AML-193 (cell line): Measurements from ENCODE around the gene MCUR1.
A peak's percentile ranks its signal among the peaks of the same experiment; 100 is the strongest.
"Not testable (repeated sequence)": the region's sequence is repeated elsewhere in the genome, so short reads cannot be mapped to it uniquely, and the experiment has no call there.

Source experiments
- DNase-seq, 2 experiments: peaks; one replicate each; lab custom pipeline; 2025; lab: John Stamatoyannopoulos, UW

Gene MCUR1

GRCh38 chr6:13814176-13814937, at the start of gene MCUR1:
MCUR1 (minus strand) TSS chr6:13814557; CDS start chr6:13814429, 128 bp downstream.
- peak; percentile 91 to 94 for DNase-seq

- no peak for DNase-seq
Measured at GRCh38 chr6:13863699-13864155, 49.4 kb upstream of the MCUR1 start.

- DNase-seq: not testable (repeated sequence)
Measured at GRCh38 chr6:13860556-13861185, 46.3 kb upstream of the MCUR1 start.

- no peak for DNase-seq
Measured at GRCh38 chr6:13859871-13860555, 45.7 kb upstream of the MCUR1 start.

GRCh38 chr6:13854716-13855250, 40.4 kb upstream of the MCUR1 start:
- no peak for DNase-seq

GRCh38 chr6:13853871-13854270, 39.5 kb upstream of the MCUR1 start:
- DNase-seq: no peak

- DNase-seq: no peak
Measured at GRCh38 chr6:13851803-13852202, 37.4 kb upstream of the MCUR1 start.

GRCh38 chr6:13851330-13851729, 37.0 kb upstream of the MCUR1 start:
- DNase-seq: no peak

GRCh38 chr6:13850690-13851089, 36.3 kb upstream of the MCUR1 start:
- DNase-seq: not testable (repeated sequence)

GRCh38 chr6:13848522-13849150, 34.3 kb upstream of the MCUR1 start:
- DNase-seq: no peak

GRCh38 chr6:13847326-13848050, 33.1 kb upstream of the MCUR1 start:
- DNase-seq: no peak

- no peak for DNase-seq
Measured at GRCh38 chr6:13846841-13847240, 32.5 kb upstream of the MCUR1 start.

- DNase-seq: no peak
Measured at GRCh38 chr6:13841936-13842335, 27.6 kb upstream of the MCUR1 start.

- DNase-seq: no peak
Measured at GRCh38 chr6:13838616-13839015, 24.3 kb upstream of the MCUR1 start.

- DNase-seq: no peak
Measured at GRCh38 chr6:13836170-13836569, 21.8 kb upstream of the MCUR1 start.

GRCh38 chr6:13834790-13835189, 20.4 kb upstream of the MCUR1 start:
- no peak for DNase-seq

- not testable (repeated sequence) for DNase-seq
Measured at GRCh38 chr6:13834018-13834417, 19.7 kb upstream of the MCUR1 start.

GRCh38 chr6:13832778-13833177, 18.4 kb upstream of the MCUR1 start:
- no peak for DNase-seq

- DNase-seq: no peak
Measured at GRCh38 chr6:13831615-13832014, 17.3 kb upstream of the MCUR1 start.

- no peak for DNase-seq
Measured at GRCh38 chr6:13830803-13831202, 16.4 kb upstream of the MCUR1 start.

GRCh38 chr6:13829419-13829818, 15.1 kb upstream of the MCUR1 start:
- not testable (repeated sequence) for DNase-seq
